Measurements from ENCODE around the gene MYL5. TPM values are rescaled to one million over a fixed set of nuclear protein-coding genes. Genes with fewer than 3 reads are reported as not detected.
A peak's percentile ranks its signal among the peaks of the same experiment; 100 is the strongest.

MYL5 gene
- total RNA-seq, 1 donor from 2014 or later: 29.8 TPM

GRCh38 chr4:656436-657337 lies 17.7 kb upstream of the MYL5 start:
- Mint-ChIP-seq H3K27me3 (ENCODE audit: low read depth) (no peaks in the 10 kb centered on the region), H3K4me3 (ENCODE audit: low read depth) (no peak overlapping the region), H3K4me1 (ENCODE audit: low read depth) (no peaks in the 10 kb centered on the region), H3K27ac (no peak overlapping the region), H3K9me3 (no peaks in the 10 kb centered on the region), H3K36me3 (ENCODE audit: low read depth) (peaks cover 9% of the 10 kb centered on the region)
- intact Hi-C loops (cut with micrococcal nuclease): no loop called here
- DNase-seq (ENCODE audit: low spot score): no peak

GRCh38 chr4:657338-657833 lies 17.0 kb upstream of the MYL5 start:
- no peaks in the 10 kb centered on the region for H3K4me1 Mint-ChIP-seq (ENCODE audit: low read depth)
- no peak overlapping the region for H3K27ac Mint-ChIP-seq
- peaks cover 9% of the 10 kb centered on the region for H3K36me3 Mint-ChIP-seq (ENCODE audit: low read depth)

GRCh38 chr4:657834-658667 lies 16.3 kb upstream of the MYL5 start:
- no peak overlapping the region for H3K27ac Mint-ChIP-seq
- H3K27me3 Mint-ChIP-seq (ENCODE audit: low read depth): no peaks in the 10 kb centered on the region
- H3K36me3 Mint-ChIP-seq (ENCODE audit: low read depth): peaks cover 9% of the 10 kb centered on the region
- H3K9me3 Mint-ChIP-seq: no peaks in the 10 kb centered on the region
- intact Hi-C loops (cut with micrococcal nuclease): no loop called here
- no peak overlapping the region for H3K4me3 Mint-ChIP-seq (ENCODE audit: low read depth)
- no peak for DNase-seq (ENCODE audit: low spot score)
- peaks cover under 1% of the 10 kb centered on the region for H3K4me1 Mint-ChIP-seq (ENCODE audit: low read depth)

More at GRCh38 chr4:657338-657833, 17.0 kb upstream of the MYL5 start:
- no peaks in the 10 kb centered on the region for H3K9me3 Mint-ChIP-seq
- no peak overlapping the region for H3K4me3 Mint-ChIP-seq (ENCODE audit: low read depth)
- no peaks in the 10 kb centered on the region for H3K27me3 Mint-ChIP-seq (ENCODE audit: low read depth)
- intact Hi-C loops (cut with micrococcal nuclease): no loop called here
- no peak for DNase-seq (ENCODE audit: low spot score)

- Mint-ChIP-seq H3K27ac (no peak overlapping the region), H3K4me3 (ENCODE audit: low read depth) (no peak overlapping the region), H3K36me3 (ENCODE audit: low read depth) (peaks cover 9% of the 10 kb centered on the region), H3K27me3 (ENCODE audit: low read depth) (no peaks in the 10 kb centered on the region), H3K9me3 (no peaks in the 10 kb centered on the region), H3K4me1 (ENCODE audit: low read depth) (peaks cover 2% of the 10 kb centered on the region)
- no peak for DNase-seq (ENCODE audit: low spot score)
- intact Hi-C loops (cut with micrococcal nuclease): no loop called here
Measured at GRCh38 chr4:658681-659667, 15.4 kb upstream of the MYL5 start.

GRCh38 chr4:659851-660250 lies 14.5 kb upstream of the MYL5 start:
- Mint-ChIP-seq H3K9me3 (no peaks in the 10 kb centered on the region), H3K27me3 (ENCODE audit: low read depth) (no peaks in the 10 kb centered on the region), H3K4me3 (ENCODE audit: low read depth) (no peak overlapping the region), H3K4me1 (ENCODE audit: low read depth) (peaks cover 4% of the 10 kb centered on the region), H3K27ac (no peak overlapping the region), H3K36me3 (ENCODE audit: low read depth) (peaks cover 9% of the 10 kb centered on the region)
- no peak for DNase-seq (ENCODE audit: low spot score)
- intact Hi-C loops (cut with micrococcal nuclease): no loop called here

- Mint-ChIP-seq H3K27ac (no peak overlapping the region), H3K27me3 (ENCODE audit: low read depth) (no peaks in the 10 kb centered on the region), H3K4me3 (ENCODE audit: low read depth) (no peak overlapping the region), H3K9me3 (no peaks in the 10 kb centered on the region), H3K36me3 (ENCODE audit: low read depth) (peaks cover 9% of the 10 kb centered on the region), H3K4me1 (ENCODE audit: low read depth) (peaks cover 6% of the 10 kb centered on the region)
- no peak for DNase-seq (ENCODE audit: low spot score)
- intact Hi-C loops (cut with micrococcal nuclease): no loop called here
Measured at GRCh38 chr4:660401-660800, 13.9 kb upstream of the MYL5 start.

- intact Hi-C loops (cut with micrococcal nuclease): no loop called here
- no peaks in the 10 kb centered on the region for H3K27me3 Mint-ChIP-seq (ENCODE audit: low read depth)
Measured at GRCh38 chr4:661231-661630, 13.1 kb upstream of the MYL5 start.

GRCh38 chr4:661881-662761 lies 12.2 kb upstream of the MYL5 start:
- H3K36me3 Mint-ChIP-seq (ENCODE audit: low read depth): peaks cover 9% of the 10 kb centered on the region
- no peaks in the 10 kb centered on the region for H3K27me3 Mint-ChIP-seq (ENCODE audit: low read depth)
- intact Hi-C loops (cut with micrococcal nuclease): no loop called here
- peaks cover 7% of the 10 kb centered on the region for H3K4me1 Mint-ChIP-seq (ENCODE audit: low read depth)
- H3K27ac Mint-ChIP-seq: no peak overlapping the region
- DNase-seq (ENCODE audit: low spot score): no peak
- peak overlapping the region; percentile 80 for H3K4me3 Mint-ChIP-seq (ENCODE audit: low read depth)
- H3K9me3 Mint-ChIP-seq: no peaks in the 10 kb centered on the region

More at GRCh38 chr4:661231-661630, 13.1 kb upstream of the MYL5 start:
- no peak overlapping the region for H3K27ac Mint-ChIP-seq
- DNase-seq (ENCODE audit: low spot score): no peak
- H3K4me1 Mint-ChIP-seq (ENCODE audit: low read depth): peaks cover 7% of the 10 kb centered on the region
- no peaks in the 10 kb centered on the region for H3K9me3 Mint-ChIP-seq
- H3K4me3 Mint-ChIP-seq (ENCODE audit: low read depth): no peak overlapping the region
- H3K36me3 Mint-ChIP-seq (ENCODE audit: low read depth): peaks cover 9% of the 10 kb centered on the region

GRCh38 chr4:663046-663437 lies 11.3 kb upstream of the MYL5 start:
- DNase-seq (ENCODE audit: low spot score): no peak
- Mint-ChIP-seq H3K4me3 (ENCODE audit: low read depth) (peak overlapping the region; percentile 80), H3K4me1 (ENCODE audit: low read depth) (peaks cover 7% of the 10 kb centered on the region), H3K36me3 (ENCODE audit: low read depth) (peaks cover 9% of the 10 kb centered on the region), H3K27ac (peak overlapping the region; percentile 78), H3K9me3 (no peaks in the 10 kb centered on the region), H3K27me3 (ENCODE audit: low read depth) (no peaks in the 10 kb centered on the region)
- intact Hi-C loops (cut with micrococcal nuclease): no loop called here

GRCh38 chr4:663438-664428 lies 10.6 kb upstream of the MYL5 start:
- H3K4me3 Mint-ChIP-seq (ENCODE audit: low read depth): peak overlapping the region; percentile 80
- intact Hi-C loops (cut with micrococcal nuclease): no loop called here
- no peaks in the 10 kb centered on the region for H3K9me3 Mint-ChIP-seq
- peak overlapping the region; percentile 78 for H3K27ac Mint-ChIP-seq
- no peaks in the 10 kb centered on the region for H3K27me3 Mint-ChIP-seq (ENCODE audit: low read depth)
- peaks cover 7% of the 10 kb centered on the region for H3K4me1 Mint-ChIP-seq (ENCODE audit: low read depth)
- peaks cover 9% of the 10 kb centered on the region for H3K36me3 Mint-ChIP-seq (ENCODE audit: low read depth)
- peak; percentile 64 for DNase-seq (ENCODE audit: low spot score)
